Activated CD4-positive, alpha-beta T cell treated with anti-CD3 and anti-CD28 coated beads for 24 hours (primary cell): ENCODE data around the gene ZNF296.

Source experiments
- DNase-seq, 2 donors: peaks; one replicate each; pipeline ENCODE4 v3.0.0-alpha.2; 2020; ENCODE audit warnings: low read depth in 2 of 2

ZNF296 gene

GRCh38 chr19:45103156-45103507, 26.9 kb upstream of the ZNF296 start:
- DNase-seq, result no peak

- DNase-seq, result no peak
These were observed 26.2 kb upstream of the ZNF296 start for GRCh38 chr19:45102481-45102880.

- DNase-seq, result no peak
These were observed 25.5 kb upstream of the ZNF296 start for GRCh38 chr19:45101806-45102205.

GRCh38 chr19:45100846-45101252, 24.6 kb upstream of the ZNF296 start:
- DNase-seq, result no peak

GRCh38 chr19:45100201-45100600, 23.9 kb upstream of the ZNF296 start:
- no peak for DNase-seq

- no peak for DNase-seq
These were observed 23.4 kb upstream of the ZNF296 start for GRCh38 chr19:45099467-45100191.

- no peak for DNase-seq
These were observed 22.5 kb upstream of the ZNF296 start for GRCh38 chr19:45098521-45099466.

- no peak for DNase-seq
These were observed 21.7 kb upstream of the ZNF296 start for GRCh38 chr19:45097776-45098520.

GRCh38 chr19:45097450-45097775, 21.1 kb upstream of the ZNF296 start:
- DNase-seq, result no peak

GRCh38 chr19:45096700-45097099, 20.4 kb upstream of the ZNF296 start:
- DNase-seq, result no peak

- DNase-seq, result no peak
These were observed 19.5 kb upstream of the ZNF296 start for GRCh38 chr19:45095496-45096413.

GRCh38 chr19:45094707-45095106, 18.4 kb upstream of the ZNF296 start:
- DNase-seq, result no peak

- no peak for DNase-seq
These were observed 17.9 kb upstream of the ZNF296 start for GRCh38 chr19:45094137-45094536.

GRCh38 chr19:45092747-45093678, 16.7 kb upstream of the ZNF296 start, which contains the start of gene PPP1R37:
Gene PPP1R37 (plus strand): TSS chr19:45093179. CDS start chr19:45093326, 147 bp downstream.
- DNase-seq, result peak; percentile 83 to 89

GRCh38 chr19:45091031-45091923, 15.0 kb upstream of the ZNF296 start:
- peak; percentile 96 to 98 for DNase-seq

- DNase-seq, result no peak
These were observed 14.3 kb upstream of the ZNF296 start for GRCh38 chr19:45090606-45091005.

- no peak for DNase-seq
These were observed 13.8 kb upstream of the ZNF296 start for GRCh38 chr19:45090034-45090433.

GRCh38 chr19:45087531-45087930, 11.3 kb upstream of the ZNF296 start:
- no peak for DNase-seq

- DNase-seq, result no peak
These were observed 10.2 kb upstream of the ZNF296 start for GRCh38 chr19:45086480-45086879.
